K562 (cell line): ENCODE results near the gene RARRES2. TPM values are rescaled to one million over a fixed set of nuclear protein-coding genes. Genes with fewer than 3 reads are reported as not detected.

Source experiments
- POLR3G ChIP-seq: IDR thresholded peaks from 2 replicates; pipeline ENCODE4 v1.6.1; 2011; ENCODE audit not compliant: insufficient read length, insufficient replicate concordance; ENCODE audit errors: extremely low read depth
- TOE1 ChIP-seq, 2 experiments: fragments of 450-650 bp in 1 of 2; sonication (generic) in 1 of 2; formaldehyde crosslinking in 1 of 2; IDR thresholded peaks; 2 replicates each; pipeline versions ENCODE4 v1.7.1 to v1.8.0; 2016 to 2022; ENCODE audit warnings: borderline replicate concordance in 2 of 2, mild to moderate bottlenecking in 2 of 2, antibody characterized with exemption in 1 of 2, inconsistent platforms in 1 of 2, low read depth in 1 of 2, missing genetic modification reagents in 1 of 2, moderate library complexity in 1 of 2
- ZNF41 ChIP-seq: fragments of 250-450 bp; sonication (Bioruptor Pico); conservative IDR thresholded peaks from 2 replicates; pipeline ENCODE4 v1.4.0; 2020; ENCODE audit warnings: mild to moderate bottlenecking
- ZNF561 ChIP-seq: fragments of 450-650 bp; formaldehyde crosslinking; conservative IDR thresholded peaks from 2 replicates; pipeline ENCODE4 v1.4.0; 2020; ENCODE audit warnings: mild to moderate bottlenecking, moderate library complexity
- polyA plus RNA-seq, 8 experiments: library from polyadenylated mRNA; depleted of rRNA in 4 of 8; stranded (reverse) in 5 of 8; unstranded in 3 of 8; fragments of >200 nt; fragmentation: Nextera tagmentation in 2 of 8; fragmentation: Illumina TruSeq in 1 of 8; extraction: Ambion mirVana in 2 of 8; extraction: Trizol in 1 of 8; gene quantifications; 2 replicates each; pipeline versions ENCODE4 v1.2.1 to v1.2.3, GENCODE V29; 2011 to 2014; ENCODE audit warnings: inconsistent platforms in 1 of 8, missing spikeins in 1 of 8
- total RNA-seq, 7 experiments: library from RNA; depleted of rRNA in 6 of 7; stranded (reverse); fragments of >200 nt in 6 of 7; fragmentation: Illumina TruSeq in 2 of 7; extraction: Trizol in 2 of 7; gene quantifications; 2 replicates each; pipeline versions ENCODE4 v1.2.1 to v1.2.3, GENCODE V29; 2011 to 2021; ENCODE audit warnings: low replicate concordance in 1 of 7
- TF ChIP-seq, protein P1 (sequence below): fragments of 200-600 bp; sonication (generic); IDR thresholded peaks from one replicate; pipeline ENCODE4 v1.6.1; 2012; ENCODE audit warnings: mild to moderate bottlenecking, low read depth, low read length, inconsistent platforms
- TF ChIP-seq, protein P2 (sequence below), 2 experiments: fragments of 450-650 bp in 1 of 2; IDR thresholded peaks; 2 replicates each; pipeline ENCODE4 v1.6.1; 2011 to 2017; ENCODE audit warnings: low read depth in 2 of 2, antibody characterized with exemption in 1 of 2, borderline replicate concordance in 1 of 2, low read length in 1 of 2, mild to moderate bottlenecking in 1 of 2, mixed read lengths in 1 of 2; ENCODE audit not compliant: control insufficient read depth in 1 of 2
- TF ChIP-seq, protein P3 (sequence below): fragments of 250-450 bp; sonication (Bioruptor Pico); IDR thresholded peaks from 2 replicates; pipeline ENCODE4 v1.4.0; 2020; ENCODE audit warnings: mild to moderate bottlenecking, moderate library complexity, borderline replicate concordance
- TF ChIP-seq, protein P4 (sequence below): fragments of 250-450 bp; sonication (Bioruptor Pico); IDR thresholded peaks from 2 replicates; pipeline ENCODE4 v1.8.0; 2021; ENCODE audit warnings: moderate library complexity, mild to moderate bottlenecking, inconsistent platforms

The RARRES2 gene
- total and polyA plus RNA-seq, 9 of the 15 experiments (the other 6 are each of a cell fraction or from before 2014, with no cell fraction given), result 0.11 to 1.7 (median 0.23) TPM; not detected in 6

DNA sequence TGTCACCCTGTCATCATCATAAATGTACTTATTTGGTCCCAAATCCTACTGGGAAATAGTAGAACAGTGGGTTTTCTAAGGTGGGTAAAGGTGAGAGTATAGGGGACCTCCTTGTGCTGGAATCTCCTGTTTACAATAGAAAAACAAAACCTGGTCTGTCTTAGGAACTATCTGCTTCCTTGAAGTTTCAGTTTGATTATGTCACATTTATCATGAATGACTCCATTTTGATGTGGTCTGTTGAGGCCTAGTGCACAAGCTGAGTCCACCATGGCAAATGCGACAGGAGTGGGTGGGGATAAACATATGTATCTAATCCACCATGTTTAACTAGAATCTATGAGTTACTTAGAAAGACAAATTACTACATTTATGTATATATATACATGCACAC lies 14.2 kb upstream of the RARRES2 start (continued):
- TF ChIP-seq, protein P1, sequence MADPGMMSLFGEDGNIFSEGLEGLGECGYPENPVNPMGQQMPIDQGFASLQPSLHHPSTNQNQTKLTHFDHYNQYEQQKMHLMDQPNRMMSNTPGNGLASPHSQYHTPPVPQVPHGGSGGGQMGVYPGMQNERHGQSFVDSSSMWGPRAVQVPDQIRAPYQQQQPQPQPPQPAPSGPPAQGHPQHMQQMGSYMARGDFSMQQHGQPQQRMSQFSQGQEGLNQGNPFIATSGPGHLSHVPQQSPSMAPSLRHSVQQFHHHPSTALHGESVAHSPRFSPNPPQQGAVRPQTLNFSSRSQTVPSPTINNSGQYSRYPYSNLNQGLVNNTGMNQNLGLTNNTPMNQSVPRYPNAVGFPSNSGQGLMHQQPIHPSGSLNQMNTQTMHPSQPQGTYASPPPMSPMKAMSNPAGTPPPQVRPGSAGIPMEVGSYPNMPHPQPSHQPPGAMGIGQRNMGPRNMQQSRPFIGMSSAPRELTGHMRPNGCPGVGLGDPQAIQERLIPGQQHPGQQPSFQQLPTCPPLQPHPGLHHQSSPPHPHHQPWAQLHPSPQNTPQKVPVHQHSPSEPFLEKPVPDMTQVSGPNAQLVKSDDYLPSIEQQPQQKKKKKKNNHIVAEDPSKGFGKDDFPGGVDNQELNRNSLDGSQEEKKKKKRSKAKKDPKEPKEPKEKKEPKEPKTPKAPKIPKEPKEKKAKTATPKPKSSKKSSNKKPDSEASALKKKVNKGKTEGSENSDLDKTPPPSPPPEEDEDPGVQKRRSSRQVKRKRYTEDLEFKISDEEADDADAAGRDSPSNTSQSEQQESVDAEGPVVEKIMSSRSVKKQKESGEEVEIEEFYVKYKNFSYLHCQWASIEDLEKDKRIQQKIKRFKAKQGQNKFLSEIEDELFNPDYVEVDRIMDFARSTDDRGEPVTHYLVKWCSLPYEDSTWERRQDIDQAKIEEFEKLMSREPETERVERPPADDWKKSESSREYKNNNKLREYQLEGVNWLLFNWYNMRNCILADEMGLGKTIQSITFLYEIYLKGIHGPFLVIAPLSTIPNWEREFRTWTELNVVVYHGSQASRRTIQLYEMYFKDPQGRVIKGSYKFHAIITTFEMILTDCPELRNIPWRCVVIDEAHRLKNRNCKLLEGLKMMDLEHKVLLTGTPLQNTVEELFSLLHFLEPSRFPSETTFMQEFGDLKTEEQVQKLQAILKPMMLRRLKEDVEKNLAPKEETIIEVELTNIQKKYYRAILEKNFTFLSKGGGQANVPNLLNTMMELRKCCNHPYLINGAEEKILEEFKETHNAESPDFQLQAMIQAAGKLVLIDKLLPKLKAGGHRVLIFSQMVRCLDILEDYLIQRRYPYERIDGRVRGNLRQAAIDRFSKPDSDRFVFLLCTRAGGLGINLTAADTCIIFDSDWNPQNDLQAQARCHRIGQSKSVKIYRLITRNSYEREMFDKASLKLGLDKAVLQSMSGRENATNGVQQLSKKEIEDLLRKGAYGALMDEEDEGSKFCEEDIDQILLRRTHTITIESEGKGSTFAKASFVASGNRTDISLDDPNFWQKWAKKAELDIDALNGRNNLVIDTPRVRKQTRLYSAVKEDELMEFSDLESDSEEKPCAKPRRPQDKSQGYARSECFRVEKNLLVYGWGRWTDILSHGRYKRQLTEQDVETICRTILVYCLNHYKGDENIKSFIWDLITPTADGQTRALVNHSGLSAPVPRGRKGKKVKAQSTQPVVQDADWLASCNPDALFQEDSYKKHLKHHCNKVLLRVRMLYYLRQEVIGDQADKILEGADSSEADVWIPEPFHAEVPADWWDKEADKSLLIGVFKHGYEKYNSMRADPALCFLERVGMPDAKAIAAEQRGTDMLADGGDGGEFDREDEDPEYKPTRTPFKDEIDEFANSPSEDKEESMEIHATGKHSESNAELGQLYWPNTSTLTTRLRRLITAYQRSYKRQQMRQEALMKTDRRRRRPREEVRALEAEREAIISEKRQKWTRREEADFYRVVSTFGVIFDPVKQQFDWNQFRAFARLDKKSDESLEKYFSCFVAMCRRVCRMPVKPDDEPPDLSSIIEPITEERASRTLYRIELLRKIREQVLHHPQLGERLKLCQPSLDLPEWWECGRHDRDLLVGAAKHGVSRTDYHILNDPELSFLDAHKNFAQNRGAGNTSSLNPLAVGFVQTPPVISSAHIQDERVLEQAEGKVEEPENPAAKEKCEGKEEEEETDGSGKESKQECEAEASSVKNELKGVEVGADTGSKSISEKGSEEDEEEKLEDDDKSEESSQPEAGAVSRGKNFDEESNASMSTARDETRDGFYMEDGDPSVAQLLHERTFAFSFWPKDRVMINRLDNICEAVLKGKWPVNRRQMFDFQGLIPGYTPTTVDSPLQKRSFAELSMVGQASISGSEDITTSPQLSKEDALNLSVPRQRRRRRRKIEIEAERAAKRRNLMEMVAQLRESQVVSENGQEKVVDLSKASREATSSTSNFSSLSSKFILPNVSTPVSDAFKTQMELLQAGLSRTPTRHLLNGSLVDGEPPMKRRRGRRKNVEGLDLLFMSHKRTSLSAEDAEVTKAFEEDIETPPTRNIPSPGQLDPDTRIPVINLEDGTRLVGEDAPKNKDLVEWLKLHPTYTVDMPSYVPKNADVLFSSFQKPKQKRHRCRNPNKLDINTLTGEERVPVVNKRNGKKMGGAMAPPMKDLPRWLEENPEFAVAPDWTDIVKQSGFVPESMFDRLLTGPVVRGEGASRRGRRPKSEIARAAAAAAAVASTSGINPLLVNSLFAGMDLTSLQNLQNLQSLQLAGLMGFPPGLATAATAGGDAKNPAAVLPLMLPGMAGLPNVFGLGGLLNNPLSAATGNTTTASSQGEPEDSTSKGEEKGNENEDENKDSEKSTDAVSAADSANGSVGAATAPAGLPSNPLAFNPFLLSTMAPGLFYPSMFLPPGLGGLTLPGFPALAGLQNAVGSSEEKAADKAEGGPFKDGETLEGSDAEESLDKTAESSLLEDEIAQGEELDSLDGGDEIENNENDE, result no peak
- TF ChIP-seq, protein P2, sequence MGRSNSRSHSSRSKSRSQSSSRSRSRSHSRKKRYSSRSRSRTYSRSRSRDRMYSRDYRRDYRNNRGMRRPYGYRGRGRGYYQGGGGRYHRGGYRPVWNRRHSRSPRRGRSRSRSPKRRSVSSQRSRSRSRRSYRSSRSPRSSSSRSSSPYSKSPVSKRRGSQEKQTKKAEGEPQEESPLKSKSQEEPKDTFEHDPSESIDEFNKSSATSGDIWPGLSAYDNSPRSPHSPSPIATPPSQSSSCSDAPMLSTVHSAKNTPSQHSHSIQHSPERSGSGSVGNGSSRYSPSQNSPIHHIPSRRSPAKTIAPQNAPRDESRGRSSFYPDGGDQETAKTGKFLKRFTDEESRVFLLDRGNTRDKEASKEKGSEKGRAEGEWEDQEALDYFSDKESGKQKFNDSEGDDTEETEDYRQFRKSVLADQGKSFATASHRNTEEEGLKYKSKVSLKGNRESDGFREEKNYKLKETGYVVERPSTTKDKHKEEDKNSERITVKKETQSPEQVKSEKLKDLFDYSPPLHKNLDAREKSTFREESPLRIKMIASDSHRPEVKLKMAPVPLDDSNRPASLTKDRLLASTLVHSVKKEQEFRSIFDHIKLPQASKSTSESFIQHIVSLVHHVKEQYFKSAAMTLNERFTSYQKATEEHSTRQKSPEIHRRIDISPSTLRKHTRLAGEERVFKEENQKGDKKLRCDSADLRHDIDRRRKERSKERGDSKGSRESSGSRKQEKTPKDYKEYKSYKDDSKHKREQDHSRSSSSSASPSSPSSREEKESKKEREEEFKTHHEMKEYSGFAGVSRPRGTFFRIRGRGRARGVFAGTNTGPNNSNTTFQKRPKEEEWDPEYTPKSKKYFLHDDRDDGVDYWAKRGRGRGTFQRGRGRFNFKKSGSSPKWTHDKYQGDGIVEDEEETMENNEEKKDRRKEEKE (IDR thresholded peaks at IDR 0.05; ENCODE audit: borderline replicate concordance in 1 of 2, control insufficient read depth in 1 of 2, low read depth in 2 of 2, low read length in 1 of 2), result no peak
- TF ChIP-seq, protein P3, sequence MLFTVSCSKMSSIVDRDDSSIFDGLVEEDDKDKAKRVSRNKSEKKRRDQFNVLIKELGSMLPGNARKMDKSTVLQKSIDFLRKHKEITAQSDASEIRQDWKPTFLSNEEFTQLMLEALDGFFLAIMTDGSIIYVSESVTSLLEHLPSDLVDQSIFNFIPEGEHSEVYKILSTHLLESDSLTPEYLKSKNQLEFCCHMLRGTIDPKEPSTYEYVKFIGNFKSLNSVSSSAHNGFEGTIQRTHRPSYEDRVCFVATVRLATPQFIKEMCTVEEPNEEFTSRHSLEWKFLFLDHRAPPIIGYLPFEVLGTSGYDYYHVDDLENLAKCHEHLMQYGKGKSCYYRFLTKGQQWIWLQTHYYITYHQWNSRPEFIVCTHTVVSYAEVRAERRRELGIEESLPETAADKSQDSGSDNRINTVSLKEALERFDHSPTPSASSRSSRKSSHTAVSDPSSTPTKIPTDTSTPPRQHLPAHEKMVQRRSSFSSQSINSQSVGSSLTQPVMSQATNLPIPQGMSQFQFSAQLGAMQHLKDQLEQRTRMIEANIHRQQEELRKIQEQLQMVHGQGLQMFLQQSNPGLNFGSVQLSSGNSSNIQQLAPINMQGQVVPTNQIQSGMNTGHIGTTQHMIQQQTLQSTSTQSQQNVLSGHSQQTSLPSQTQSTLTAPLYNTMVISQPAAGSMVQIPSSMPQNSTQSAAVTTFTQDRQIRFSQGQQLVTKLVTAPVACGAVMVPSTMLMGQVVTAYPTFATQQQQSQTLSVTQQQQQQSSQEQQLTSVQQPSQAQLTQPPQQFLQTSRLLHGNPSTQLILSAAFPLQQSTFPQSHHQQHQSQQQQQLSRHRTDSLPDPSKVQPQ (CRISPR knock-in tag), result no peak
- no peak for TF ChIP-seq TOE1 (IDR thresholded peaks at IDR 0.05; ENCODE audit: borderline replicate concordance)
- TF ChIP-seq TOE1 (CRISPR knock-in tag; IDR thresholded peaks at IDR 0.05; ENCODE audit: borderline replicate concordance, low read depth), result no peak
- TF ChIP-seq ZNF41 (CRISPR knock-in tag), result 0 out of 2 replicates have a peak, but pooled peaks have one; percentile 53
- TF ChIP-seq, protein P4, sequence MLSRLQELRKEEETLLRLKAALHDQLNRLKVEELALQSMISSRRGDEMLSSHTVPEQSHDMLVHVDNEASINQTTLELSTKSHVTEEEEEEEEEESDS (CRISPR knock-in tag), result no peak
- TF ChIP-seq ZNF561 (CRISPR knock-in tag), result no peak
- TF ChIP-seq POLR3G, result no peak
